ENCODE measurements around the gene JAKMIP1. TPM values are rescaled to one million over a fixed set of nuclear protein-coding genes. Genes with fewer than 3 reads are reported as not detected.

JAKMIP1 gene
- total and polyA plus RNA-seq, 2 of the 13 experiments (the other 11 are each of a cell fraction or from before 2014, with no cell fraction given) = not detected

DNA sequence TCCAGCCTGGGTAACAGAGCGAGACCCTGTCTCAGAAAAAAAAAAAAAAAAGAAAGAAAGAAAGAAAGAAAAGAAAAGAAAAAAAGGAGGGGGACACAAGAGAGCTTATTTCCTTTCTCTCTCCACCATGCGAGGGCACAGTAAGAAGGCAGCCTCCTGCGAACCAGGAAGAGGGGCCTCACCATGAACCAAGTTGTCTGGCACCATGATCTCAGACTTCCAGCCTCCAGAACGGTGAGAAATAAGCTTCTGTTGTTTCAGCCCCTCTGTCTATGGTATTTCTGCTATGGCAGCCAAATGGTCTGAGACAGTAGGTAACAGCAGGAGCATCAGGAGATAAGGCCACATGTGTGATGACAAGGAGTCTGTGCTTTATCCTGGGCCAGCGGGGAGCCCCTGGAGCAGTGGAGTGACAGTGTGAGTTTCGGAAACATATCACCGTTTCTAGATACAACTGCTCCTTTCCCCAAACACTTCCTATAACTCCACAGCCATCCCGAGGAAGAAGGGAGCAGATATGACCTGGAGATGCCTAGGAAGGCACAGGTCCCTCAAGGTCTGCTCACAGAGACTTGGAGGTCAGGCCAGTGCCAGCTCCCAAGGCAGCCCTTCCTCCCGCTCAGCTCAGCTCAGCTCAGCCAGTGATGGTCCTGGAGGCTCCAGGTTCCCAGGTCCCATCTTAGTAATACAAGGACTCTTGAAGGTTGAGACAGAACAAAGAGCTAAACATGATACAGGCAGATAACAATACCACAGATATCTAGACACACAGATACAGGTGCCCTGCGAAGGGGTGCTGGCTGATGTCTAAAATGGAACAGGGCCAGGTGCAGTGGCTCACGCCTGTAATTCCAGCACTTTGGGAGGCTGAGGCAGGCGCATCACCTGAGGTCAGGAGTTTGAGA, 17.7 kb downstream of the JAKMIP1 start (continued):
- TF ChIP-seq, protein P1, sequence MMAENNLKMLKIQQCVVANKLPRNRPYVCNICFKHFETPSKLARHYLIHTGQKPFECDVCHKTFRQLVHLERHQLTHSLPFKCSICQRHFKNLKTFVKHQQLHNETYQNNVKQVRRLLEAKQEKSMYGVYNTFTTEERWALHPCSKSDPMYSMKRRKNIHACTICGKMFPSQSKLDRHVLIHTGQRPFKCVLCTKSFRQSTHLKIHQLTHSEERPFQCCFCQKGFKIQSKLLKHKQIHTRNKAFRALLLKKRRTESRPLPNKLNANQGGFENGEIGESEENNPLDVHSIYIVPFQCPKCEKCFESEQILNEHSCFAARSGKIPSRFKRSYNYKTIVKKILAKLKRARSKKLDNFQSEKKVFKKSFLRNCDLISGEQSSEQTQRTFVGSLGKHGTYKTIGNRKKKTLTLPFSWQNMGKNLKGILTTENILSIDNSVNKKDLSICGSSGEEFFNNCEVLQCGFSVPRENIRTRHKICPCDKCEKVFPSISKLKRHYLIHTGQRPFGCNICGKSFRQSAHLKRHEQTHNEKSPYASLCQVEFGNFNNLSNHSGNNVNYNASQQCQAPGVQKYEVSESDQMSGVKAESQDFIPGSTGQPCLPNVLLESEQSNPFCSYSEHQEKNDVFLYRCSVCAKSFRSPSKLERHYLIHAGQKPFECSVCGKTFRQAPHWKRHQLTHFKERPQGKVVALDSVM (CRISPR knock-in tag; IDR thresholded peaks at IDR 0.05) = no peak
- TF ChIP-seq CHD4 (IDR thresholded peaks at IDR 0.05; ENCODE audit: borderline replicate concordance, low read length) (no peak), NFYB (CRISPR knock-in tag; IDR thresholded peaks at IDR 0.05) (no peak), GATAD1 (CRISPR knock-in tag; IDR thresholded peaks at IDR 0.05) (no peak), CBX5 (CRISPR knock-in tag; IDR thresholded peaks at IDR 0.05; ENCODE audit: borderline replicate concordance) (no peak), KLF6 (CRISPR knock-in tag; IDR thresholded peaks at IDR 0.05) (no peak), ZMYM3 (CRISPR knock-in tag; IDR thresholded peaks at IDR 0.05) (no peak)
- TF ChIP-seq, protein P2, sequence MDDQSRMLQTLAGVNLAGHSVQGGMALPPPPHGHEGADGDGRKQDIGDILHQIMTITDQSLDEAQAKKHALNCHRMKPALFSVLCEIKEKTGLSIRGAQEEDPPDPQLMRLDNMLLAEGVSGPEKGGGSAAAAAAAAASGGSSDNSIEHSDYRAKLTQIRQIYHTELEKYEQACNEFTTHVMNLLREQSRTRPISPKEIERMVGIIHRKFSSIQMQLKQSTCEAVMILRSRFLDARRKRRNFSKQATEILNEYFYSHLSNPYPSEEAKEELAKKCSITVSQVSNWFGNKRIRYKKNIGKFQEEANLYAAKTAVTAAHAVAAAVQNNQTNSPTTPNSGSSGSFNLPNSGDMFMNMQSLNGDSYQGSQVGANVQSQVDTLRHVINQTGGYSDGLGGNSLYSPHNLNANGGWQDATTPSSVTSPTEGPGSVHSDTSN (CRISPR knock-in tag; IDR thresholded peaks at IDR 0.05; ENCODE audit: borderline replicate concordance) = no peak
